HG03039 (cell line): ENCODE results near the gene MAN2A2.

Experiments used
- ATAC-seq: cut with Tn5 transposase; IDR thresholded peaks from one replicate; pipeline ENCODE4 v1.9.1; 2021; ENCODE audit warnings: mild to moderate bottlenecking, moderate library complexity; ENCODE audit not compliant: unreplicated experiment

MAN2A2 gene

DNA sequence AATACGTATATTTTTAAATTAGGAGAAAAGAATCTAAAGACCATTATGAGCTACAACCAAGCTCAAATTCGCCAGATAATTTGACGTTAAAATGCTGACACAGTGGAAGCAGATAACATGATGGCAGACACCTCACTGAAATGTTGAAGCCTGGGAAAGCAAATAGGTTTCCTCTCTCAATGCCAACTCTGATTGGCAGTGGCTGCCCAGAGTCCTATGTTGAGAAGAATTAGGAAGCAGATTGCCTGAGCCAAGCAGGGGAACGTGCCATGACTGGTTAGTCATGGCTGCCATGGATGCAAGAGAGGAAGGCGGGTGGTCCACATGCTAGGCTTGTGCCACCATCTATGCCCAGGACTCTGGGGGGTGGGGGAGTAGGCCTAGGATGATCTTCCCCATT, 35.2 kb downstream of the MAN2A2 start:
- no peak for ATAC-seq

DNA sequence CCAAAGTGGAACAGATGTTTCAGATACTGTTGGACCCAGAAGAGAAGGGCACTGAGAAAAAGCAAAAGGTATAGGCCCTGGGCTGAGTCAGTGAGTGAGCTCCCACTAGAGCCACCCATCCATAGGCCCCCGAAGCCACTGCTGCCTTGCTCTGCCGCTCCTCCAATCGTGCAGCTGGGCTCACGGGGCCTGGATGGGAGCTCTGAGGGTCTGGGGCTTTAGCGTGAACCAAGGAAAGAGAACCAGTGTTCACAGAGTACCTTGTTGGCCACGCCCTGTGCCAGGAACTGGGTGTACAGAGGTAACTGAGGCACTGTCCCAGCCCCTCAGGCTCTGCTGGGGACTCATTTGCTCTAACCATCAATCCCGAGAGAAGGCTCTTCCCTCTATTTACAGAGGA, 36.7 kb downstream of the MAN2A2 start:
- ATAC-seq, result no peak

DNA sequence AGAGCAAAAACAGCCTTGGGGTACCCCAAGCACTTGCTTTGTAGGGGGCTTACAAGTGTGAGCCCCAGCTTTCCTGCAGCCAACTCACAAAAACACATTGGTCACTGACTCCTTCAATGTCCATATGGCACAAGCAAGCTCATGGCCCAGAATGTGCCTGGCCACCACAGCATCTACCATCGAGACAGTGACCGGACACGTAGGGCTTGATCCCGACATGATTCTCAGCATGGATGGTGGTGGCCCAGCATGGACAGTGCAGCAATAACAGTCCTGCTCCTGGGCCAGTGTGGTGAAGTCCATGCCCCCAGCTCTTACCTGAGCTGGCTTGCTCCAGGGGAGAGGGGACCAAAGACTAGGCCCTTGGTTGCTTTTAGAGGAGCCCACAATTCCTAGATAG, 37.9 kb downstream of the MAN2A2 start:
- no peak for ATAC-seq

DNA sequence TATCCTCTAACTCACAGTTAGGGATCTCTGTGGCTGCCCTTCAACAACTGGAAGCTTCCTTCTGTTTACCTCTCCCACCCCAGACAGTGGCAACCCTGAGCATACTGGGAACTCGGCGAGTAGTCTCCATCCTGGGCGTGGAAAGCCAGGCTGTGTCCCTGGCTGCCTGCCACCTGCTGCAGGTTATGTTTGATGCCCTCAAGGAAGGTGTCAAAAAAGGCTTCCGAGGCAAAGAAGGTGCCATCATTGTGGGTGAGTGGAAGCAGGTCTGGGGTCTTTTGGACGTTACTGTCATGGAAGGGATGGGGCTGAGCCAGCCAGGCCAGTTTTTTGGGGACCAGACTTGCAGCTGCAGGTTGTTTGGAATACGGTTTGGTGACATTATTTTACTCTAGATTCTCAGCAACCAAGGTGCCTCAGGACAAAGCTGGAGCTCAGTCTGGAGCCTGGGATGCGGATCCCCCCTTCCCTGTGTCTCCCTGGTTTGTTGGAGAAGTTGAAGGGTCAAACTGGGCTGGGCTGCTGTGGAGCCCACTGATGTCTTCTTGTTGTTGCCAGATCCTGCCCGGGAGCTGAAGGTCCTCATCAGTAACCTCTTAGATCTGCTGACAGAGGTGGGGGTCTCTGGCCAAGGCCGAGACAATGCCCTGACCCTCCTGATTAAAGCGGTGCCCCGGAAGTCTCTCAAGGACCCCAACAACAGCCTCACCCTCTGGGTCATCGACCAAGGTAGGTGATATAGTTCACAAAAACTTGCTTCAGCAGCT, 39.4 kb downstream of the MAN2A2 start:
- no peak for ATAC-seq

DNA sequence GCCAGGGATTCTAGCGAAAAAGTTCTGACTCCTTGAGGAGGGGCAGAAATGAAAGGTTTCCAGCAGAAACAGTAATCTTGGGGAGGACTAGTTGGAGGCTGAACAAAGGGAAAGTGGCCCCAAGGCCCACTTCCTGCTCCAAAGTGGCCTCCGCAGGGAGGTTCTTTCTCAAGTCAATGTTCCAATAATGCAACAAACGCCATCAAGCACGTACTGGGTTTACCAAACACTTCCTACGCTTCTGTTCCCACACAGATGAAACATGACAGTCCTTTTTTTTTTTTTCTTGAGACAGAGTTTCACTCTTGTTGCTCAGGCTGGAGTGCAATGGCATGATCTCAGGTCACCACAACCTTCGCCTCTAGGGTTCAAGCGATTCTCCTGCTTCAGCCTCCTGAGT, 42.0 kb downstream of the MAN2A2 start:
- no peak for ATAC-seq

DNA sequence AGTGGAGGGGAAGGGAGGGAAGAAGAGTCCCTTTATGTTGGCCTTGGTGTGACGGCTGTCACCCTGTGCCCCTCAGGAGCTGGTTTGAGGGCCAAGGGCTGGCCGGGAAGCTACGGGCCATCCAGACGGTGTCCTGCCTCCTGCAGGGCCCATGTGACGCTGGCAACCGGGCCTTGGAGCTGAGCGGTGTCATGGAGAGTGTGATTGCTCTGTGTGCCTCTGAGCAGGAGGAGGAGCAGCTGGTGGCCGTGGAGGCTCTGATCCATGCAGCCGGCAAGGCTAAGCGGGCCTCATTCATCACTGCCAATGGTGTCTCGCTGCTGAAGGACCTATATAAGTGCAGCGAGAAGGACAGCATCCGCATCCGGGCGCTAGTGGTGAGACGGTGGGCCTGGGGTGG, 43.4 kb downstream of the MAN2A2 start:
- ATAC-seq, result no peak

DNA sequence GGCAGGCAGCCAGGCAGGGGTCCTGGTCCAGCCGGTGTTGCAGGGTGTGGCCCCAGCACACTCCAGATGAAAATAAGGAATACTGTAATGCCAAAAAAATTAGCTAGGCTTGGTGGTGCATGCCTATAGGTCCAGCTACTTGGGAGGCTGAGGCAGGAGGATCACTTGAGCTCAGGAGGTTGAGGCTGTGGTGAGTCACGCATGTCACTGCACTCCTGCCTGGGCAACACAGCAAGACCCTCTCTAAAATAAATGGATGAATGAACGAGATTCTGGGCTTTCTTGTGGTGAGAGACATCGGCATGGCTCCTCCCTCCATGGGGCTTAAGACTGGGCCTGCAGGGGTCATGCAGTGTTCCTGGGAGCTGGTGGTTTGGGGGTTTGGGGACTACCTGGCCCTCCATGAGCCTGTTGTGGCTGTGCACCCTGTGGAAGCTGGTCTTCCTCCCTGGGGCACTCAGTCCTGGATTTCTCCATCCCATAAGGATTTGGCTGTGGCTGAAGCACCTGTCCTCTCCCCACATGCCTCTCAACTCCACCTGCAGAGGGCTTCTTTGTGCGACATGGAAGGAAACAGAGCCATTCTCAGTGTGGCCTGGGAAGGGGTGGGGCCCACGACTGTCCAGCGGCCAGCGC, 44.0 kb downstream of the MAN2A2 start:
- no peak for ATAC-seq

DNA sequence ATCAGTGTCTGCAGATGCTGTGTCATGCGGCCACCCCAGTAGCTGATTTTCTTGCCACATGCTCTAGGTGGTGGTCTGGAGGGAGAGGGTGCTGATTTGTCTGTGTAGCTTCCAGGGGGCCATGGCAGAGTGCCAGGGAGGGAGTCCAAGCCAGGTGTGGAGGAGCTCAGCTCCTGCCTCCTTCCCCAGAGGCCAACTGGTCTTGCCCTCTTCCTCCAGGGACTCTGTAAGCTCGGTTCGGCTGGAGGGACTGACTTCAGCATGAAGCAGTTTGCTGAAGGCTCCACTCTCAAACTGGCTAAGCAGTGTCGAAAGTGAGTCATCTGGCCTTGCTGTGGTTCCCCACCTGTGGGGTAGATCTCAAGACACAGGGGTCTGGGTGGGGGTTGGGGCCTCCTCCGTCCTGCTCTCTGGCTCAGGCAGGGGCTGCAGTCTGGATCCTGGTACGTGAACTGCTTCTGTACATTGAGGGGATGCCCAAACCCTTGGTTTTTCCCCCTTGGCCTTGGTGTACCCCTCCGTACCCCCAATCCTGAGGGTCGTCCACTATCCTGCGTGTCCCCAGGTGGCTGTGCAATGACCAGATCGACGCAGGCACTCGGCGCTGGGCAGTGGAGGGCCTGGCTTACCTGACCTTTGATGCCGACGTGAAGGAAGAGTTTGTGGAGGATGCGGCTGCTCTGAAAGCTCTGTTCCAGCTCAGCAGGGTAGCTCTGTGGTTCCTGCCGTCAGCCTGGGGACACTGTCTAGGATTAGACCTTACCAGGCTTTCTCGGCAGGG, 44.7 kb downstream of the MAN2A2 start:
- no peak for ATAC-seq

DNA sequence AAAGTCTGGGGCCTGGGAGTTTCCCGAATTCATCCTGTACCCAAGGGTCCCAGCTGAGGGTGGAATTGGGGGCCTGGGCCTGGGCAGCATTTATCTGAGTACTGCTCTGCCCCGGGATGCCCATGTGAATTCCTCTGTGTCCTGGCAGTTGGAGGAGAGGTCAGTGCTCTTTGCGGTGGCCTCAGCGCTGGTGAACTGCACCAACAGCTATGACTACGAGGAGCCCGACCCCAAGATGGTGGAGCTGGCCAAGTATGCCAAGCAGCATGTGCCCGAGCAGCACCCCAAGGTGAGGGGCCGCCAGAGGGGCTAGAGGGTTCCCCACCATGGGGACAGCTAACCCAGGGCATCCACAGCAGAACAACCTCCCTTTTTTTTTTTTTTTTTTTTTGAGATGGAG, 45.4 kb downstream of the MAN2A2 start:
- ATAC-seq, result no peak

DNA sequence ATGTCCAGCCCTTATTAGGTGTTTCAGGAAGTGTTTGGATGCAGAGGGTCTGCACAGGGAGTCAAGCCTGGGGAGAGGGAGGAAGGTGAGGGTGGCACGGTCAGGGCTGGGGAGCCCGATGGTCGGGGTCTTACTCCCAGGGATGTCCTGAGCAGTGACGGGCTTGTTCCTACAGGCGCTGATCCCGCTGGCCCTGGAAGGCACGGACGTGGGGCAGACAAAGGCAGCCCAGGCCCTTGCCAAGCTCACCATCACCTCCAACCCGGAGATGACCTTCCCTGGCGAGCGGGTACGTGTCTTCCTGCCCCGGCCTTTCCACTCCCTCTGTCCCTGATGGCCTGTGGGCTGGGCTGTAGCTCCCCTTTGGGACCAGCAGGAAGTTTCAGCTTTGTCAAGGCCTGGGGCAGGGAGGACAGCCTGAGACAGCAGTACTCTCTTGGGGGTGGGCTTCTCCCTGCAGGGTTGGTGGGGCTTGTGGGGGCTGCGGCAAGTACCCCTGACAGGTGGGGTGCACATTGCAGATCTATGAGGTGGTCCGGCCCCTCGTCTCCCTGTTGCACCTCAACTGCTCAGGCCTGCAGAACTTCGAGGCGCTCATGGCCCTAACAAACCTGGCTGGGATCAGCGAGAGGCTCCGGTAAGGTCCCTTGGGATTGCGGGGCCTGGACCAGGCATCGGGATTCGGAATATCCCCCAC, 47.0 kb downstream of the MAN2A2 start:
- no peak for ATAC-seq

DNA sequence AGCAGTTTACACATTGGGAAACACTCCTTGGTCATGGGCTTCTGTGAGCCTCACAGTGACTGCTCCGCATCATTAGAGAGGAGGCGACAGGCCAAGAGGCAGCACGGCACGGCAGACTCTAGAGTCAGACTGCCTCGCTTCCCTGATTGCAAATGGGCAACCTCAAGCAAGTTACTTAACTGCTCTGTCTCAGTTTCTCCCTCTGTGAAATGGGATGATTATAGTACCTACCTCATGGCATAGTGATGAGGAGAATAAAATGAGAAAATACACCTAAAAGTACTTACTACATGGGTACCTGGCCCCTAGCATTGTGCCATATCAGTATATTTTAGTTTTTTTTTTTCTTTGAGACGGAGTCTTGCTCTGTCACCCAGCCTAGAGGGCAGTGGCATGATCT, 47.6 kb downstream of the MAN2A2 start:
- no peak for ATAC-seq

DNA sequence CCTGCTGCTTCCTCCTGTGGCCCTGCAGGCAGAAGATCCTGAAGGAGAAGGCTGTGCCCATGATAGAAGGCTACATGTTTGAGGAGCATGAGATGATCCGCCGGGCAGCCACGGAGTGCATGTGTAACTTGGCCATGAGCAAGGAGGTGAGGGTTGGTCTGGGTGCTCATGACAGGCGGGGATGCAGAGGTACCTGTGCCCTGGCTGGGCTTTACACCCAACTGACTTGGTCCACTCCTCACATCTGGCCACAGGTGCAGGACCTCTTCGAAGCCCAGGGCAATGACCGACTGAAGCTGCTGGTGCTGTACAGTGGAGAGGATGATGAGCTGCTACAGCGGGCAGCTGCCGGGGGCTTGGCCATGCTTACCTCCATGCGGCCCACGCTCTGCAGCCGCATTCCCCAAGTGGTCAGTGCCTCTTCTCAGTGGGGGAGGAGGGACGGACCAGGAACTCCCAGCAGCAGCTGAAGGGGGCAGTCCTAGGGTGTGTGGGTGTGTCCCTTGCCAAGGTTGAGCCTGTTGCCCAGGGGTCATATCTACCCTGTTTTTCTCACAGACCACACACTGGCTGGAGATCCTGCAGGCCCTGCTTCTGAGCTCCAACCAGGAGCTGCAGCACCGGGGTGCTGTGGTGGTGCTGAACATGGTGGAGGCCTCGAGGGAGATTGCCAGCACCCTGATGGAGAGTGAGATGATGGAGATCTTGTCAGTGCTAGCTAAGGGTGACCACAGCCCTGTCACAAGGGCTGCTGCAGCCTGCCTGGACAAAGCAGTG, 50.0 kb downstream of the MAN2A2 start:
- no peak for ATAC-seq

DNA sequence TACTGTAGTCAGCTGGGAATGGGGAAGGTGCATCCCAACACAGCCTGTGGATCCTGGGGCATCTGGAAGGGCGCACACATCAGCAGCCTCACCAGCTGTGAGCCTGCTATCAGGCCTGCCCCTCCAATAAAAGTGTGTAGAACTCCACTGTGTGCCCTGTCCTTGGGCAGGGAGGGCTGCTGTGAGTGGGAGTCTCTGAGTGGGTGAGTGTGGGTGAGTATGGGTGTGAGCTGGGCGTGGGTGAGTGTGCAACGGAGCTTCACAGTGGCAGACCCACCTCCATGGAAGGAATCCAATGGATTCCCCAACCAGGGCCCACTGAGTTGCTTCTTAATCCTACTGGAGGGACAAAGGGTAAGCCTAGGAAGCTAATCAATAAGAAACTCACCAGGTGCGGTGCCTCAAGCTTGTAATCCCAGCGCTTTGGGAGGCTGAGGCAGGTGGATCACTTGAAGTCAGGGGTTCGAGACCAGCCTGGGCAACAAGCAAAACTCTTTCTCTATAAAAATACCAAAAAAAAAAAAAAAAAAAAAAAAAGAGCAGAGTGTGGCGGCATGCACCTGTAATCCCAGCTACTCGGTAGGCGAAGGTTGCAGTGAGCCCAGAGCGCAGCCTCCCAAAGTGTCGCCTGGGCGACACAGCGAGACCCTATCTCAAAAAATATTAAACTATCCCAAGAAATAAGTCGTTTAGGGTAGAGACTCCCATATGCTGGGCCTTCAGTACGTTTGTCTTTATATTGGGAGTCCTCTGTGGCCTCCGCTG, 51.0 kb downstream of the MAN2A2 start:
- no peak for ATAC-seq

DNA sequence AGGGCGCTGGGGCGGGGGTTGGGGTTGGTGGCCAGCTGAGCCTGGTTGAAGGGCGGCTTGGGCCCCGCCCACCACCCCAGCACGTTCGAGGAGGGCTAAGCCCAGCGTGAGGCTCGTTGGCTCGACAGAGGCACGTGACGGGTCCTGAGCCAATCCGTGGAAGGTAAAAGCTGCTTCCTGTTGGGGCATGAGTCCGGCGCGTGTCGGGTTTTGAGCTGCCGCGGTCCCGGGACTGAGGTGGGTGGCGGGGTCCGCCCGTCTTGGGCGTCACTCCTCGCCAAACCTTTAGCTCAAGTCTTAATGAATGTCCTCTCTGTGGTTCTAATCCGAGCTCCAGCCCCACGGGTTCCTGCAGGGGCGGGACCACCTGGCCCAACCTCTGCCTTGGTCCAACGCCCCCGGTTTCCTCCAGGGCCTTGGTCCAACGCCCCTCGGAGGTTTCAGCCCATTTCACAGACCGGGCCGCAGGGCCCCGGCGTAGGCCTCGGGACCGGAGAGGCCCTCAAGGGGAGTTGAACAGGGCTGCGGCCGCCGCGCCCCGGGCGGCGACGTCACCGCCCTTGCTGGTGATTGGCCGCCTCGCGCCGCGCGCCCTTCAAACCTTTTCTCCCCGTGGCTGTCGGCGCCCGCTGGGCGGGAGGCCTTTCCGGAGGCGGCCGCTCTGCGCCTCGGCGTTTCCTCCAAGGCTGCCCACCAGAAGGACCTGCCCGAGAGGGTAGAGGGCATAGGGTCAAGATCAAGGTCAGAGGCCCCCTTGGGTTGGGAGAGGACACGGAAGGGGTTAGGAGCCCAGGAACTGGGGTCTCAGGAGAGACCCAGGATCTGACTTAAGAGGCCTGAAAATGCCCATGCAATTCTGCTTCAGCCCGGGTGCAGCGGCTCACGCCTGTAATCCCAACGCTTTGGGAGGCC, 51.9 kb downstream of the MAN2A2 start, which contains the start of gene RCCD1:
TSS of gene RCCD1 (plus strand) at position 173 of the 912 bp plus-strand sequence. CDS start 1,851 bp downstream, outside the sequence.
- peak; percentile 88 for ATAC-seq

DNA sequence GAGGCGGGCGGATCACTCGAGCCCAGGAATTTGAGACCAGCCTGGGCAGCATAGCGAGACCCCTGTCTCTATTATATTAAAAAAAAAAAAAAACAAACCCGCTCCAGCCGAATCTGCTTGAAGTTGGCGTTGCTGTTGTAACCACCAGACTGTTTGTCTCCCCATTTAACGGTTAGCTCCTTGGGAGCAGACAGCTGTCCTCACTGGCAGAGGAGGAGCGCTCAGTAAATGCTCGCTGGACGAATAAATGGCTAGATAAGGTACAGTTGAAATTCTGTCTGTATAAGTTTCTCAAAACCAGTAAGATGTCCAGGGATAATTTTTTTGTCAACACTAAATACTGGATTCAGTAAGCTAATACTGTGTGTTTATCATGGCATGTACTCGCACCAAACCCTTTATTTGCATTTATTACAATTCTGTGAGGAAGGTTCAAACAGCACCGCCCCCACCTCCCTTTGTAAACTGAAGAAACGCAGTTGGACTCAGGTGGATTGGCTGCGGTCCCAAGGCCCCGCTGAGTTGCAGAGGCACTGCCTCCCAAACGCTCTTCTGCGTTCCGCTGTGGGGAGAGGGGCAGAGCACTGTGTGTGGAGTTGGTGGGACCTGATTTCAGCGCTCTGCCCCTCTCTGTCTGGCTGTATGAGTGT, 52.6 kb downstream of the MAN2A2 start:
- ATAC-seq, result no peak

DNA sequence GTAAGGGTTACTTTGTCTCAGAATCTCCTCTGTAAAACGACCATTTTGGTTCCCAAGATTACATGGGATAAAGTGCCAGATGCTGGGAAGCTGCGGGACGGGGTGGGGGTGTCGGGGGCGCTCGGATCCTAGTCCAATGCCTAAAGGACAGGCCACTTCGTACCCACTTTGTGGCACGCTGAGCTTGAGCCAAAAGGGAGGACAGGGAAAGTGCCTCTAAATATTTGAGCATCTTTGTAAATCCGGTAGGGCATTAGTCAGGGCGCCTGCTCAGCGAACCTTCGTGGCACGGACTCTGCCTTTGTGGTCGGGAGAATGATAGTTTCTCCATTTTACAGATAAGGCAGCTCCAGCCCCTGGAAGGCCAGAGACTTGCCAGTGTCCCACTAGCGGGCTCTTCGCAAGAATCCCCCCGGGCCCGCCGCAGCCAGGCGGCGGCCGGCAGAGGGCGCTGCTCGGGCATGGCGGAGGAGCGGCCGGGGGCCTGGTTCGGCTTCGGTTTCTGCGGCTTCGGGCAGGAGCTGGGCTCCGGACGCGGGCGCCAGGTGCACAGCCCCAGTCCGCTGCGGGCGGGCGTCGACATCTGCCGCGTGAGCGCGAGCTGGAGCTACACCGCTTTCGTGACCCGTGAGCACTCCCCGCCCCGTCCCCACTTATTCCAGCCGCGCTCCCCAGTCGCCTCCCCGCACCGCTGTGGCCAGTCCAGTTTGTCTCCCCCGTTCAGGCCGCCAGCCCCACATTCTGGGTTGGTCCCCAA, 53.4 kb downstream of the MAN2A2 start:
- no peak for ATAC-seq

DNA sequence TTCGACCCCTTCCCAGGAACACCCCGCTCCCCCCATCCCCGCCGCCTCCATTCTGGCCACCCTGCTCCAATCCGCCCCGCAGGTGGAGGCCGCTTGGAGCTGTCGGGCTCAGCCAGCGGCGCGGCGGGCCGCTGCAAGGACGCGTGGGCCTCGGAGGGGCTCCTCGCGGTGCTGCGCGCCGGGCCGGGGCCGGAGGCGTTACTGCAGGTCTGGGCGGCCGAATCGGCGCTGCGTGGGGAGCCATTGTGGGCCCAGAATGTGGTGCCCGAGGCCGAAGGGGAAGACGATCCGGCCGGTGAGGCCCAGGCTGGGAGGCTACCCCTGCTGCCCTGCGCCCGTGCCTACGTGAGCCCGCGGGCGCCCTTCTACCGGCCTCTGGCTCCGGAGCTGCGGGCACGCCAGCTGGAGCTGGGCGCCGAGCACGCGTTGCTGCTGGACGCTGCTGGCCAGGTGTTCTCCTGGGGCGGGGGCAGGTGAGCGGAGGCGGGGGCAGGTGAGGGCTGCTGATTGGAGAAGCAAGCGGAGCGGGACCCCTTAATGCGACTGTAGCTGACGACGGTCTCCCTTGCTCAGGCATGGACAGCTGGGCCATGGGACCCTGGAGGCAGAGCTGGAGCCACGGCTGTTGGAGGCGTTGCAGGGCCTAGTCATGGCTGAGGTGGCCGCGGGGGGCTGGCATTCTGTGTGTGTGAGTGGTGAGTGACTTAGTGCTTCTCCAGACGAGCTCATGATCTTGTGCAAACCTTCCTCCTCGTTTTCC, 54.1 kb downstream of the MAN2A2 start:
- ATAC-seq, result no peak
